Measurements from ENCODE around the gene DDC.

DDC gene

GRCh38 chr7:50607524-50608125 lies 42.4 kb upstream of the DDC start:
- TF ChIP-seq RAD21 (IDR thresholded peaks at IDR 0.05; ENCODE audit: low read depth) (no peak), NFIC (IDR thresholded peaks at IDR 0.05) (no peak), USF1 (IDR thresholded peaks at IDR 0.05) (no peak), REST (IDR thresholded peaks at IDR 0.05; ENCODE audit: low read depth) (no peak), YY1 (IDR thresholded peaks at IDR 0.05; ENCODE audit: low read depth) (no peak), TCF12 (IDR thresholded peaks at IDR 0.05; ENCODE audit: low read depth) (no peak), FOXM1 (IDR thresholded peaks at IDR 0.05; ENCODE audit: borderline replicate concordance, low read depth) (no peak), EP300 (IDR thresholded peaks at IDR 0.05; ENCODE audit: borderline replicate concordance) (no peak), TAF1 (IDR thresholded peaks at IDR 0.05; ENCODE audit: low read depth) (no peak), CEBPB (IDR thresholded peaks at IDR 0.05) (no peak), TEAD4 (IDR thresholded peaks at IDR 0.05) (no peak), CREB1 (IDR thresholded peaks at IDR 0.05; ENCODE audit: low read depth) (no peak), MAX (IDR thresholded peaks at IDR 0.05) (no peak), ZBTB7A (IDR thresholded peaks at IDR 0.05; ENCODE audit: low read depth) (no peak), EGR1 (IDR thresholded peaks at IDR 0.05) (no peak)

GRCh38 chr7:50605059-50605458 lies 39.9 kb upstream of the DDC start:
- no peak for TF ChIP-seq TCF12 (IDR thresholded peaks at IDR 0.05; ENCODE audit: low read depth)
- TF ChIP-seq ZBTB7A (IDR thresholded peaks at IDR 0.05; ENCODE audit: low read depth) = no peak
- TF ChIP-seq TAF1 (IDR thresholded peaks at IDR 0.05; ENCODE audit: low read depth) = no peak
- TF ChIP-seq EGR1 (IDR thresholded peaks at IDR 0.05) = no peak
- TF ChIP-seq YY1 (IDR thresholded peaks at IDR 0.05; ENCODE audit: low read depth) = no peak

GRCh38 chr7:50603287-50603686 lies 38.1 kb upstream of the DDC start:
- no peak for TF ChIP-seq TEAD4 (IDR thresholded peaks at IDR 0.05)
- no peak for TF ChIP-seq TCF12 (IDR thresholded peaks at IDR 0.05; ENCODE audit: low read depth)
- no peak for TF ChIP-seq NFIC (IDR thresholded peaks at IDR 0.05)
- TF ChIP-seq CEBPB (IDR thresholded peaks at IDR 0.05) = no peak
- TF ChIP-seq EGR1 (IDR thresholded peaks at IDR 0.05) = no peak
- no peak for TF ChIP-seq EP300 (IDR thresholded peaks at IDR 0.05; ENCODE audit: borderline replicate concordance)
- TF ChIP-seq RAD21 (IDR thresholded peaks at IDR 0.05; ENCODE audit: low read depth) = no peak
- TF ChIP-seq FOXM1 (IDR thresholded peaks at IDR 0.05; ENCODE audit: borderline replicate concordance, low read depth) = no peak
- TF ChIP-seq REST (IDR thresholded peaks at IDR 0.05; ENCODE audit: low read depth) = no peak
- no peak for TF ChIP-seq CREB1 (IDR thresholded peaks at IDR 0.05; ENCODE audit: low read depth)
- TF ChIP-seq USF1 (IDR thresholded peaks at IDR 0.05) = no peak
- TF ChIP-seq TAF1 (IDR thresholded peaks at IDR 0.05; ENCODE audit: low read depth) = no peak
- no peak for TF ChIP-seq MAX (IDR thresholded peaks at IDR 0.05)
- no peak for TF ChIP-seq YY1 (IDR thresholded peaks at IDR 0.05; ENCODE audit: low read depth)
- TF ChIP-seq ZBTB7A (IDR thresholded peaks at IDR 0.05; ENCODE audit: low read depth) = no peak

- no peak for TF ChIP-seq CEBPB (IDR thresholded peaks at IDR 0.05)
- TF ChIP-seq RAD21 (IDR thresholded peaks at IDR 0.05; ENCODE audit: low read depth) = no peak
- no peak for TF ChIP-seq ZBTB7A (IDR thresholded peaks at IDR 0.05; ENCODE audit: low read depth)
- no peak for TF ChIP-seq TCF12 (IDR thresholded peaks at IDR 0.05; ENCODE audit: low read depth)
- TF ChIP-seq REST (IDR thresholded peaks at IDR 0.05; ENCODE audit: low read depth) = no peak
- TF ChIP-seq TEAD4 (IDR thresholded peaks at IDR 0.05) = no peak
- no peak for TF ChIP-seq MAX (IDR thresholded peaks at IDR 0.05)
- no peak for TF ChIP-seq YY1 (IDR thresholded peaks at IDR 0.05; ENCODE audit: low read depth)
- no peak for TF ChIP-seq EGR1 (IDR thresholded peaks at IDR 0.05)
- TF ChIP-seq EP300 (IDR thresholded peaks at IDR 0.05; ENCODE audit: borderline replicate concordance) = no peak
- TF ChIP-seq USF1 (IDR thresholded peaks at IDR 0.05) = no peak
Observed at GRCh38 chr7:50599385-50599784, 34.2 kb upstream of the DDC start.
